A673 (cell line): ENCODE data around the gene LRRC71. TPM values are rescaled to one million over a fixed set of nuclear protein-coding genes. Genes with fewer than 3 reads are reported as not detected.

ENCODE experiments used
- BruUV-seq: library from RNA; stranded (reverse); fragments of 400-500 nt; replicated peaks from 2 replicates; lab custom pipeline; 2021; lab: Mats Ljungman, UMichigan
- CTCF ChIA-PET: fragments of 300-600 bp; sonication (Branson Sonifier 250); formaldehyde crosslinking; loops from one replicate; lab custom pipeline; 2022; ENCODE audit warnings: antibody characterized with exemption; lab: Charles Lee
- POLR2A ChIA-PET: fragments of 300-600 bp; sonication (Branson Sonifier 250); formaldehyde crosslinking; loops from one replicate; lab custom pipeline; 2022; ENCODE audit warnings: antibody characterized with exemption; ENCODE audit not compliant: low non-redundant PET; lab: Charles Lee
- DNase-seq: peaks from one replicate; pipeline ENCODE4 v3.0.0-alpha.2; 2015; ENCODE audit warnings: low spot score
- H3K27ac ChIP-seq: fragments of 200-600 bp; sonication (generic); 2 replicates; pipeline ENCODE4 v1.5.1; 2016; ENCODE audit warnings: mixed run types, low read depth, mild to moderate bottlenecking, mixed read lengths, antibody characterized with exemption, low read length; ENCODE audit not compliant: poor library complexity, severe bottlenecking
- H3K27me3 ChIP-seq: fragments of 200-600 bp; sonication (generic); replicated peaks from 2 replicates; pipeline ENCODE4 v1.6.1; 2017; ENCODE audit warnings: mixed run types, low read depth, mild to moderate bottlenecking, mixed read lengths, antibody characterized with exemption, low read length; ENCODE audit not compliant: insufficient read depth, poor library complexity
- H3K36me3 ChIP-seq: fragments of 200-600 bp; sonication (generic); 2 replicates; pipeline ENCODE4 v1.6.1; 2016; ENCODE audit warnings: mixed run types, mild to moderate bottlenecking, mixed read lengths, antibody characterized with exemption, low read length; ENCODE audit not compliant: insufficient read depth, poor library complexity, severe bottlenecking
- H3K4me1 ChIP-seq: fragments of 200-600 bp; sonication (generic); 2 replicates; pipeline ENCODE4 v1.6.1; 2017; ENCODE audit warnings: mixed run types, mild to moderate bottlenecking, mixed read lengths, antibody characterized with exemption, low read length; ENCODE audit not compliant: insufficient read depth, poor library complexity, severe bottlenecking
- H3K4me3 ChIP-seq: fragments of 200-600 bp; sonication (generic); 2 replicates; pipeline ENCODE4 v1.5.1; 2016; ENCODE audit warnings: low read depth, mixed run types, mild to moderate bottlenecking, mixed read lengths, low read length; ENCODE audit not compliant: poor library complexity, severe bottlenecking
- H3K9me3 ChIP-seq: fragments of 200-600 bp; sonication (generic); 2 replicates; pipeline ENCODE4 v1.6.1; 2016; ENCODE audit warnings: mixed run types, low read depth, mild to moderate bottlenecking, mixed read lengths, antibody characterized with exemption, low read length; ENCODE audit not compliant: poor library complexity, severe bottlenecking
- EZH2 ChIP-seq: fragments of 200-600 bp; sonication (generic); IDR thresholded peaks from 2 replicates; pipeline ENCODE4 v1.6.1; 2017; ENCODE audit warnings: borderline replicate concordance, low read depth, mild to moderate bottlenecking, mixed read lengths, antibody characterized with exemption, low read length; ENCODE audit not compliant: poor library complexity, severe bottlenecking
- intact Hi-C: fragments of 100-400 bp; cut with micrococcal nuclease; formaldehyde crosslinking; loops from one replicate; pipeline ENCODE4 v1.10.0; 2022; ENCODE audit not compliant: unreplicated experiment
- total RNA-seq: library from RNA; stranded (reverse); gene quantifications from 2 replicates; pipeline ENCODE4 v1.2.3, GENCODE V29; 2021
- TF ChIP-seq, protein P1 (sequence below): fragments of 300-800, 200-600 bp; sonication (generic); conservative IDR thresholded peaks from 2 replicates; pipeline ENCODE4 v1.5.1; 2017; ENCODE audit warnings: low read depth, mild to moderate bottlenecking, antibody characterized with exemption, low read length, moderate library complexity, mixed read lengths

Gene LRRC71
- total RNA-seq, 1 experiment from 2014 or later, result not detected

DNA sequence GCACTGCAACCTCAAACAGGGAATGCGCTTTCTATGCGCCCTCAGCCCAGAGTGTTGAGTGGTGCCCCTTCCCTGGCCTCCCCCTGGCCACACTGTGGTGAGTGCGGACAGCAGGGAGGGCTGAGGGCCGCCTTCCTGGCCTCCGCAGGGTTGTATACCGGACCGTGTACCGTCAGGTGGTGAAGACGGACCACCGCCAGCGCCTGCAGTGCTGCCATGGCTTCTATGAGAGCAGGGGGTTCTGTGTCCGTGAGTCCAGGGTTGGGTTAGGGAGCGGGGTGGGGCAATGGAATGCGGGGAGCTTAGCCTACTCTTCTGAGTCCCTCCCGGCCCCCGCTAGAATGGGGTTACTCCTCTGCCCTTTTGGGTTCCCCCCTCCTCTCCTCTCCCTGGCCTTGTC lies 15.3 kb upstream of the LRRC71 start:
- CTCF ChIA-PET, result no interaction called here
- no peaks in the 10 kb centered on the region for H3K9me3 ChIP-seq
- POLR2A ChIA-PET, result no interaction called here
- H3K4me1 ChIP-seq, result no peaks in the 10 kb centered on the region
- intact Hi-C loops, result no loop called here
- no TSS peak for BruUV-seq
- H3K4me3 ChIP-seq, result no peak overlapping the region
- no peak for DNase-seq
- no peak overlapping the region for H3K27ac ChIP-seq
- H3K27me3 ChIP-seq, result no peaks in the 10 kb centered on the region
- TF ChIP-seq, protein P1, sequence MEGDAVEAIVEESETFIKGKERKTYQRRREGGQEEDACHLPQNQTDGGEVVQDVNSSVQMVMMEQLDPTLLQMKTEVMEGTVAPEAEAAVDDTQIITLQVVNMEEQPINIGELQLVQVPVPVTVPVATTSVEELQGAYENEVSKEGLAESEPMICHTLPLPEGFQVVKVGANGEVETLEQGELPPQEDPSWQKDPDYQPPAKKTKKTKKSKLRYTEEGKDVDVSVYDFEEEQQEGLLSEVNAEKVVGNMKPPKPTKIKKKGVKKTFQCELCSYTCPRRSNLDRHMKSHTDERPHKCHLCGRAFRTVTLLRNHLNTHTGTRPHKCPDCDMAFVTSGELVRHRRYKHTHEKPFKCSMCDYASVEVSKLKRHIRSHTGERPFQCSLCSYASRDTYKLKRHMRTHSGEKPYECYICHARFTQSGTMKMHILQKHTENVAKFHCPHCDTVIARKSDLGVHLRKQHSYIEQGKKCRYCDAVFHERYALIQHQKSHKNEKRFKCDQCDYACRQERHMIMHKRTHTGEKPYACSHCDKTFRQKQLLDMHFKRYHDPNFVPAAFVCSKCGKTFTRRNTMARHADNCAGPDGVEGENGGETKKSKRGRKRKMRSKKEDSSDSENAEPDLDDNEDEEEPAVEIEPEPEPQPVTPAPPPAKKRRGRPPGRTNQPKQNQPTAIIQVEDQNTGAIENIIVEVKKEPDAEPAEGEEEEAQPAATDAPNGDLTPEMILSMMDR, result no peak
- TF ChIP-seq EZH2, result no peak
- no peaks in the 10 kb centered on the region for H3K36me3 ChIP-seq

DNA sequence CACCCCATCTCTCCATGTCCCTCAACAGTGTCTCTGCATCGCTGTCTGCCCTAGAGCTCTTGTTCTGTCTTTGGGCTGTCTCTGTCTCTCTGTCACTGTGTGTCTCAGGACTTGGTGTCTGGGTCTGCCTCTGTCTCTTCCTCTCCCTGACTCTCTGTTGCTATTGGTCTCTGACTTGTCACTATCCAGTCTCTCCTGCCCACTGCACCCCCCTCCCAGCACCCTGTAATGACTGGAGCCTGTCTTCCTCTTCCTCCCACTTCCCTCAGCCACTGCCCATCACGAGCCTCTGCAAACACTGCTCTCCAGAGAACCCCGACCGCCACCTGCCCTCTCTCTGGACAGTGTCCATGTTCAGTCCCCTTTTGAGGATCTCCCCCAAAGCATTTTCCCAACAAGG lies 14.8 kb upstream of the LRRC71 start:
- Histone ChIP-seq H3K36me3 (no peaks in the 10 kb centered on the region), H3K4me1 (no peaks in the 10 kb centered on the region), H3K4me3 (no peak overlapping the region), H3K9me3 (no peaks in the 10 kb centered on the region), H3K27me3 (no peaks in the 10 kb centered on the region), H3K27ac (no peak overlapping the region)
- no peak for DNase-seq
- intact Hi-C loops, result no loop called here
- ChIA-PET CTCF (no interaction called here), POLR2A (no interaction called here)
- no TSS peak for BruUV-seq
- no peak for TF ChIP-seq EZH2
- TF ChIP-seq, protein P1, result no peak

- DNase-seq, result no peak
Measured at GRCh38 chr1:156906206-156906906, 14.1 kb upstream of the LRRC71 start.

More at GRCh38 chr1:156906206-156906906, 14.1 kb upstream of the LRRC71 start:
- Histone ChIP-seq H3K4me3 (no peak overlapping the region), H3K36me3 (no peaks in the 10 kb centered on the region), H3K27ac (no peak overlapping the region), H3K9me3 (no peaks in the 10 kb centered on the region), H3K4me1 (no peaks in the 10 kb centered on the region), H3K27me3 (no peaks in the 10 kb centered on the region)
- POLR2A ChIA-PET, result no interaction called here
- TF ChIP-seq, protein P1, result no peak
- TF ChIP-seq EZH2, result no peak
- intact Hi-C loops, result no loop called here
- no TSS peak for BruUV-seq
- CTCF ChIA-PET, result no interaction called here
